ENCODE measurements around the gene AEBP2. TPM values are rescaled to one million over a fixed set of nuclear protein-coding genes. Genes with fewer than 3 reads are reported as not detected.

The AEBP2 gene
- total RNA-seq, 1 experiment from 2014 or later = 31.6 TPM

Small RNAs within 50 kb of the gene (small RNA-seq; reads per million reads assigned to genes)
- gene AC091805.2 = not detected
- not detected for gene RNU6-254P

All from Karpas-422 (cell line).